ENCODE measurements around the gene CARD11.

The CARD11 gene

DNA sequence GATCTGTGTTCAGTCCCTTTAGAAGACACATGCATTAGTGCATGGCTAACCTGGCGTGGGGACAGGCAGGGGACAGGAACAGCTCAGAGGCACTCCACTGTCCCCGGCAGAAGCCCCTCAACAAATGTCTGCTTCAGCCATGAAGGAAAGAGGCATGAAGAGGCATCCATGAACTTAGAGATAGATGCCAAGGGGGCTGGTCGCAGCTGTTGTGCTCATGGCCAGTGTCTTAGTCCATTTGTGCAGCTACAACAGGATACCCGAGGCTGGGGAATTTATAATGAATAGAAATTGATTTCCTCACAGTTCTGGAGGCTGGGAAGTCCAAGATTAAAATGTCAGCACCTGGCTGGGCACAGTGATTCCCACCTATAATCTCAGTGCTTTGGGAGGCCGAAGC is 185.0 kb downstream of the CARD11 start:
- DNase-seq, result no peak
- TF ChIP-seq POLR2A (IDR thresholded peaks at IDR 0.05; ENCODE audit: low read length), result no peak
- no peak for TF ChIP-seq GATA1 (IDR thresholded peaks at IDR 0.05; ENCODE audit: low read depth, low read length)

DNA sequence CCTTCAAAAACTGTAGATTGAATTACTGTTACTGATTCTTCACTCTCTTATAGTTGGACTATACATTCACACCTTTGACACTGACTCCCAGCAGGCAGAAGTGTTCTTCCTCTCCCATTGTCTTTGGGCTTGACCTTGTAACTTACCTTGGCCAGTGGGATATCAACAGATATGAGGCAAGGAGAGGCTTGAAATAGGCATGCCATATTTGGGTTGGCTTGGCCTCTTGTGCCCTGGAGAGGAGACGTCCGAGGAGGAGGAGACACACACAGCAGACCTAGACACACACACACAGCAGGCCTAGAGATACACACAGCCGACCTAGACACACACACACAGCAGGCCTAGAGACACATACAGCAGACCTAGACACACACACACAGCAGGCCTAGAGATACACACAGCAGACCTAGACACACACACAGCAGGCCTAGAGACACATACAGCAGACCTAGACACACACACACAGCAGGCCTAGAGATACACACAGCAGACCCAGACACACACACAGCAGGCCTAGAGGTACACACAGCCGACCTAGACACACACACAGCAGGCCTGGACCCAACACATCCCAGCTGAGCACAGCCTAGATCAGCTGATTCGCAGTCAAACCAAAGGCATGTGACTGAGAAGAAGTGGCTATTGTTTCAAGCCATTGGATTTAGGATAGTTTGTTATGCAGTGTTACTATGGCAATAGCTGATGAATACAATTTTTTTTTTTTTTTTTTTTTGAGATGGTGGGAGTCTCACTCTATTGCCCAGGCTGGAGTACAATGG is 187.1 kb downstream of the CARD11 start:
- no peak for DNase-seq
- TF ChIP-seq GATA1 (IDR thresholded peaks at IDR 0.05; ENCODE audit: low read depth, low read length) (no peak), POLR2A (IDR thresholded peaks at IDR 0.05; ENCODE audit: low read length) (no peak)
